BE2C (cell line): ENCODE measurements around the gene FAM118B.

Experiments used
- DNase-seq: peaks from one replicate; pipeline ENCODE4 v3.0.0-alpha.2; 2020
- H3K27me3 ChIP-seq: fragments of 250-450 bp; sonication (Bioruptor Pico); 2 replicates; pipeline ENCODE4 v1.5.1; 2020; ENCODE audit warnings: mild to moderate bottlenecking
- H3K36me3 ChIP-seq: fragments of 250-450 bp; sonication (Bioruptor Pico); 2 replicates; pipeline ENCODE4 v1.5.1; 2020; ENCODE audit warnings: mild to moderate bottlenecking
- H3K4me1 ChIP-seq: fragments of 250-450 bp; sonication (Bioruptor Pico); 2 replicates; pipeline ENCODE4 v1.5.1; 2020
- H3K4me3 ChIP-seq: 2 replicates; pipeline ENCODE4 v1.5.1; 2011; ENCODE audit warnings: low read depth, low read length
- H3K9me3 ChIP-seq: fragments of 250-450 bp; sonication (Bioruptor Pico); 2 replicates; pipeline ENCODE4 v1.5.1; 2020
- TF ChIP-seq, protein P1 (sequence below): IDR thresholded peaks from 2 replicates; pipeline ENCODE4 v1.5.1; 2012; ENCODE audit warnings: mild to moderate bottlenecking, low read depth, low read length

Gene FAM118B

DNA sequence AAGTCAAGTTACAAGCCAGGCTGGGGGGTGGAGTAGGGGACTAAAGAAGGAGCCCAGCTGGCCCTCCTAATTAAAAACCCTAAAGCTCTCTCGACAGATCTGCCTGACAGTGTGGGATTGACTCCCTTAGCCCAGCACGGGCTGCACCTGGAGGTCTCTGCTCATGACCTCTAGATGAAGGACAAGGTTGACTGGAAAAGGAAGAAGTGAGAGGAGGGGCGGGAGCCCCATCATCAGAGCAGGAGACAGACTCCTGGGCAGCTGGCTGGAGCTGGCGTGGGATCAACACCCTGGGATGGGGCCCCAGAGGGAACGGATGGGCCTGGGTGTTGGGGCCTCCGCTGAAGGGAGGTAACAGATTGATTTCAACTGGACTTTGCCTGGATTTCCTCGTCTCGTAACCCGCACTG, 46.3 kb upstream of the FAM118B start:
- TF ChIP-seq, protein P1, sequence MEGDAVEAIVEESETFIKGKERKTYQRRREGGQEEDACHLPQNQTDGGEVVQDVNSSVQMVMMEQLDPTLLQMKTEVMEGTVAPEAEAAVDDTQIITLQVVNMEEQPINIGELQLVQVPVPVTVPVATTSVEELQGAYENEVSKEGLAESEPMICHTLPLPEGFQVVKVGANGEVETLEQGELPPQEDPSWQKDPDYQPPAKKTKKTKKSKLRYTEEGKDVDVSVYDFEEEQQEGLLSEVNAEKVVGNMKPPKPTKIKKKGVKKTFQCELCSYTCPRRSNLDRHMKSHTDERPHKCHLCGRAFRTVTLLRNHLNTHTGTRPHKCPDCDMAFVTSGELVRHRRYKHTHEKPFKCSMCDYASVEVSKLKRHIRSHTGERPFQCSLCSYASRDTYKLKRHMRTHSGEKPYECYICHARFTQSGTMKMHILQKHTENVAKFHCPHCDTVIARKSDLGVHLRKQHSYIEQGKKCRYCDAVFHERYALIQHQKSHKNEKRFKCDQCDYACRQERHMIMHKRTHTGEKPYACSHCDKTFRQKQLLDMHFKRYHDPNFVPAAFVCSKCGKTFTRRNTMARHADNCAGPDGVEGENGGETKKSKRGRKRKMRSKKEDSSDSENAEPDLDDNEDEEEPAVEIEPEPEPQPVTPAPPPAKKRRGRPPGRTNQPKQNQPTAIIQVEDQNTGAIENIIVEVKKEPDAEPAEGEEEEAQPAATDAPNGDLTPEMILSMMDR = no peak
- Histone ChIP-seq H3K36me3 (no peaks in the 10 kb centered on the region), H3K4me3 (no peak overlapping the region), H3K9me3 (no peaks in the 10 kb centered on the region), H3K27me3 (no peaks in the 10 kb centered on the region), H3K4me1 (peaks cover 42% of the 10 kb centered on the region)
- no peak for DNase-seq

DNA sequence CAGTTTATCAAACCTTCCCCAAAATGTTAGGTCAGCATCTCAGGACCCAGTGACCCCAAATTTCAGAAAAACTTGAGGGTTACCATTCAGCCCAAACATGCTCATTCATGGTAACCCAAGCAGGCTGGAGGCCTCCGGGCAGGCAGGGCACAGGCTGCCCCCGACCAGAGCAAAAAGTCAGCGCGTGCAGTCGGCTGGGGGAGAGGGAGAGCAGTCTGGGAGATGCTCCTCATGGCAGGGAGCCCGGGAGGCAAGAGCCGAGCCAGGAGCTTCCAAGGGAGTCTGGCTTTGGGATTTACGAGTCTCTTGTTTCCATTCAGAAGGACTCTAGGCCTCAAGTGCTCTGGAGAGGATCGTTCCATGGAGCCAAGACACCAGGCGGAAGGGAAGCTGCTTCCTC, 45.8 kb upstream of the FAM118B start:
- no peaks in the 10 kb centered on the region for H3K9me3 ChIP-seq
- TF ChIP-seq, protein P1 = no peak
- no peaks in the 10 kb centered on the region for H3K27me3 ChIP-seq
- H3K36me3 ChIP-seq = no peaks in the 10 kb centered on the region
- peaks cover 42% of the 10 kb centered on the region for H3K4me1 ChIP-seq
- no peak overlapping the region for H3K4me3 ChIP-seq
- DNase-seq = no peak

DNA sequence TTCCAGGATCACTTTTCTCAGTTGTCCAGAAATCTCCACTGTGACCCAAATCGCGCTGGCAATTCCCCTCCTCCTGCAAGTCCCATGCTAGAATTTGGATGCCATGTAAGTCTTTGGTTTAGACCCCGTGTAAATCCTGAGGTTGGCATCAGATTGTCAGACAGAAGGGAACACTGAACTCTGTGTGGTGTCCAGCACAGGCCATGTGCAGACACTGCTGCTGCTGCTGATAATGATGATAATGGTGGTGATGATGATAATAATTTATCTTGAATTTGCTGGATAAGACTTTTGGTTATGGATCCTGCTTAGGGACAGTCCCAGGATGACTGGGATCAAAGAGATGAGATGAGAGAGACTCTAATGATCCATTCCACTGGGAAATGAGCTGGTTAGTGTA, 45.2 kb upstream of the FAM118B start:
- DNase-seq = no peak
- TF ChIP-seq, protein P1 = no peak
- H3K27me3 ChIP-seq = no peaks in the 10 kb centered on the region
- H3K4me3 ChIP-seq = no peak overlapping the region
- peaks cover 42% of the 10 kb centered on the region for H3K4me1 ChIP-seq
- H3K36me3 ChIP-seq = no peaks in the 10 kb centered on the region
- no peaks in the 10 kb centered on the region for H3K9me3 ChIP-seq

DNA sequence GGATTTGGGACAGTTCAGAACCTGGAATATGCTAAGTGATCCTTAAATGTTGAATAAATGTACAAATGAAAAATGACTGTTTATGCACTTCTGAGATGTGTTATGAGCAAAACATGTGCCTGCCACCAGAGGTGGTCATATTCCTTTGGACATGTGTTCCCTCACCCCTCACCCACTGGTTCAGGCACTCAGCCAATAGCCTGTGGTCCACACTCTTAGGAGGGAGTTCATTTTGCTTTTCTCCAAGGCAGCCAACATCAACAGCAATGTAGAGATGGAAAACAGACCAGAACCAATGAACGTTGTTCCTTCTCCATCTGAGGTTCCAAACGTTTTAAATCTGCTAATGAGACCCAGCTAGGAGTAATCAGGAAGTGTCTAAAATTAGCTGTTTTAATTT, 44.1 kb upstream of the FAM118B start:
- Histone ChIP-seq H3K9me3 (no peaks in the 10 kb centered on the region), H3K36me3 (no peaks in the 10 kb centered on the region), H3K4me3 (no peak overlapping the region), H3K27me3 (no peaks in the 10 kb centered on the region), H3K4me1 (peaks cover 42% of the 10 kb centered on the region)
- TF ChIP-seq, protein P1 = no peak
- no peak for DNase-seq

DNA sequence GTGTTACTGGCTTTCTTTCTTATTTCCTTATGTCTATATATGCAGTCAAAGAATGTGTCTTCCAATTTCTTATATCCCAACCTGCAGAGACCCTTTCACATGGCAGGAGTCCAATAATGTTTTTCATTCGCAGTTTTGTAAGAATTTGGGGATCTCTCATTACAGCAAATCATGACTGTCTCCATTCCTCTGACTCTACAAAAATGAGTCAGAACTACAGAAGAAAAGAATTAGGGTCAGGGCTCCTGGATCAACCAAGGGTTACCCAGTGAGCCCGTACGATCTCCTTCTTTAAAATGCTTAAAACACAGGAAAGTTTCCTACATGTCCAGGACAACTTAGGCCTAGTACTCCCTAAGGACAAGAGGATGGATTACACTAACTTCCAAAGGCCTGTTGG, 42.3 kb upstream of the FAM118B start:
- TF ChIP-seq, protein P1 = no peak
- DNase-seq = no peak
- Histone ChIP-seq H3K4me1 (peaks cover 29% of the 10 kb centered on the region), H3K4me3 (no peak overlapping the region), H3K36me3 (no peaks in the 10 kb centered on the region), H3K27me3 (no peaks in the 10 kb centered on the region), H3K9me3 (no peaks in the 10 kb centered on the region)

DNA sequence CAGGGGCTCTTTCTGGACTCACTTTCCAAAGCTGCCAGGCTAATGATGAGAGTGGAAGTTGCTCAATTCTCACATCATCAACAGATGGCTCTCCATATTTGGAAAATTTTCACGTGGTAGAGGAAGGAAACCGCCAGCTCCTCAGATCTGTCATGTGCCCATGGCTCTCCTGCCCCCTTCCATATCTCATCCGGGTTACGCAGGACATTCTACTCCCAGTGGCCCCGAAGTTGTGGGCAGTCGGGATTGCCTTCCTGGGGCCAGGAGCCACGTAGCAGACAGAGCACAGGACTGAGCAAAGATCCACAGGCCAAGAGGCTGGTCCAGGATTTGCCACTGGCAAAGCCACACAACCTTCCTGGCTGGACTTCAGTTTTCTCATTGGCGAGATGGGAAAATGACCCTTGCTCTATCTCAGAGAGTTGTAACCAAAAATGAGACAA, 39.0 kb upstream of the FAM118B start:
- TF ChIP-seq, protein P1 = no peak

More for the DNA sequence above, 39.0 kb upstream of the FAM118B start:
- Histone ChIP-seq H3K9me3 (no peaks in the 10 kb centered on the region), H3K4me1 (peaks cover 8% of the 10 kb centered on the region), H3K36me3 (no peaks in the 10 kb centered on the region), H3K4me3 (no peak overlapping the region), H3K27me3 (no peaks in the 10 kb centered on the region)
- no peak for DNase-seq
